ENCODE measurements around the gene R3HDM2. TPM values are rescaled to one million over a fixed set of nuclear protein-coding genes. Genes with fewer than 3 reads are reported as not detected.

Gene R3HDM2
- total and polyA plus RNA-seq, 2 of the 13 experiments (the other 11 are each of a cell fraction or from before 2014, with no cell fraction given) = 11.1 to 23.5 TPM

DNA sequence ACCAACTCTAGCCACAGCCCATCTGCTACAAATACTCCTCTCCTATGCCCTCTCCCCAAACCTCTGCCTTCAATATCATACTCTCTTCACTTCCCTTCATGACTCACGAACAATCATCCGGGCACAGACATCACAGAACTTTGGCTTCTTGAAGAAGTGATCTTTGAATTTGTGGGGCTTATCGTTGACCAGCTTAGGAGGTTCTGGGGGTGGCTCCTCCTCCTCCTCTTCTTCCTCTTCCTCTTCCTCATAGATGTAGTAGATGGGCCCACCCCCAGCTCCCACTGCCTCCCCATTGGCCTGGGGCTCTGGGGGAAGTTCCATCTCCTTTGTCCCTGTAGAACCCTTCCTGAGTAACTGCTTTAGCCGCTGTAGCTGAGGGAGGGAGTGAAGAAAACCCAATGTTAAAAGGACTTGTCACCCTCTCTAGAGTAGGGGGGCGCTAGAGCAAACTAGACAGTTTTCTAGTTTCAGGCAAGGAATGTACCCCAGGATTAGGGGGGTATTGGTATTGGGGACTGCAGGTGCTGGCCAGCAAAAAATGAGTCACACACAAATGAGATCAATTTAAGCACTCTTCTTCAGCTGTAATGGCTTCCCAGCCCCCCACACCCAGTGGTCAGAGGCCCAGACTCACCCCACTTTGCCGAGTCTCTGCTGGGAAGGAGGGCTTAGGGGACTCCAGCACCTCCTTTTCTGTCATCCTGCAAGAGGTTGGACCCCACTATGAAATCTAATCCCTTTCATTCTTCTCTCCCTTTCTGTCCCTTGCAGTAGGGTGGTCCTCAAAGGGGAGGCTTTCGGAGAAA lies 181.7 kb downstream of the R3HDM2 start:
- Histone ChIP-seq H3K4me2 (ENCODE audit: low read depth, low read length) (no peak overlapping the region), H3K9me3 (ENCODE audit: low read length) (no peaks in the 10 kb centered on the region), H3K36me3 (replicated peaks in 1 of 2; ENCODE audit: control insufficient read depth in 1 of 2, insufficient read depth in 2 of 2, low read length in 2 of 2) (no peaks in the 10 kb centered on the region), H3K4me1 (ENCODE audit: insufficient read depth, low read length) (peaks cover 12% of the 10 kb centered on the region; the same call in 1 of the 2 replicates), H3K9ac (ENCODE audit: insufficient read depth, low read depth, low read length) (no peak overlapping the region), H2AFZ (ENCODE audit: low read length) (no peak overlapping the region), H3K27me3 (ENCODE audit: control insufficient read depth in 1 of 2, insufficient read depth in 2 of 2, low read length in 2 of 2) (peaks cover 1 to 10% of the 10 kb centered on the region in 2 experiments; a peak in 2 of 5 replicates), H4K20me1 (ENCODE audit: insufficient read depth, low read length) (no peaks in the 10 kb centered on the region), H3K27ac (ENCODE audit: extremely low read length, insufficient read depth, low read length) (no peak overlapping the region), H3K79me2 (ENCODE audit: insufficient read depth, low read length) (no peaks in the 10 kb centered on the region), H3K4me3 (replicated peaks in 1 of 3; ENCODE audit: insufficient read depth in 1 of 3, low read depth in 2 of 3, low read length in 3 of 3) (no peak overlapping the region)
- CTCF ChIA-PET (ENCODE audit: low intra/inter-chr PET ratio, low total read pairs) = no interaction called here
- POLR2A ChIA-PET = no interaction called here
- intact Hi-C loops (cut with micrococcal nuclease; ENCODE audit: unreplicated experiment) = no loop called here
- in situ Hi-C loops (cut with HindIII; ENCODE audit: extremely low pct_ligation_motif_present, low pct_unique_long_range_greater_than_20kb) = no loop called here
- FAIRE-seq = no peak
- DNase-seq (ENCODE audit: low spot score) = no peak
- BruUV-seq (replicated peaks) = no TSS peak
- ATAC-seq = no peak
- WGBS (ENCODE audit: low lambda C conversion rate) = 59% methylated on average over 7 of the region's 7 CpGs
- TF ChIP-seq ZNF296 (CRISPR knock-in tag; conservative IDR thresholded peaks at IDR 0.05) = no peak
- TF ChIP-seq HOXA5 (CRISPR knock-in tag; IDR thresholded peaks at IDR 0.05) = no peak
- TF ChIP-seq MAFF (IDR thresholded peaks at IDR 0.05; ENCODE audit: low read depth, low read length) = no peak
- no peak for TF ChIP-seq USF2 (IDR thresholded peaks at IDR 0.05; ENCODE audit: low read depth, low read length)
- TF ChIP-seq USF2 (CRISPR knock-in tag; IDR thresholded peaks at IDR 0.05; ENCODE audit: borderline replicate concordance) = no peak
- TF ChIP-seq KLF9 (CRISPR knock-in tag; IDR thresholded peaks at IDR 0.05; ENCODE audit: low read depth) = no peak
- no peak for TF ChIP-seq ZNF644 (CRISPR knock-in tag; IDR thresholded peaks at IDR 0.05; ENCODE audit: low read depth)
- TF ChIP-seq HOXA9 (CRISPR knock-in tag; IDR thresholded peaks at IDR 0.05; ENCODE audit: borderline replicate concordance) = no peak
- TF ChIP-seq ZMYM4 (CRISPR knock-in tag; IDR thresholded peaks at IDR 0.05) = no peak
- TF ChIP-seq NFKBIZ (CRISPR knock-in tag; IDR thresholded peaks at IDR 0.05) = no peak
- no peak for TF ChIP-seq ZGPAT (CRISPR knock-in tag; IDR thresholded peaks at IDR 0.05)
- no peak for TF ChIP-seq ZNF501 (CRISPR knock-in tag; IDR thresholded peaks at IDR 0.05)
- no peak for TF ChIP-seq ZNF790 (CRISPR knock-in tag; IDR thresholded peaks at IDR 0.05; ENCODE audit: borderline replicate concordance)
- no peak for TF ChIP-seq NCOA5 (CRISPR knock-in tag; IDR thresholded peaks at IDR 0.05)
- no peak for TF ChIP-seq ZNF207 (IDR thresholded peaks at IDR 0.05; ENCODE audit: borderline replicate concordance)
- TF ChIP-seq GPN1 (CRISPR knock-in tag; IDR thresholded peaks at IDR 0.05; ENCODE audit: borderline replicate concordance) = no peak
- TF ChIP-seq SRSF9 (IDR thresholded peaks at IDR 0.05; ENCODE audit: borderline replicate concordance, insufficient read depth, low read depth, low read length, poor library complexity, severe bottlenecking) = no peak
- TF ChIP-seq PLSCR1 (CRISPR knock-in tag; IDR thresholded peaks at IDR 0.05; ENCODE audit: borderline replicate concordance) = no peak
- TF ChIP-seq ZNF136 (CRISPR knock-in tag; IDR thresholded peaks at IDR 0.05; ENCODE audit: low read depth) = no peak
- no peak for TF ChIP-seq TERF1 (CRISPR knock-in tag; IDR thresholded peaks at IDR 0.05)
